GM23338 (cell line): Measurements from ENCODE around the gene RPS19. TPM values are rescaled to one million over a fixed set of nuclear protein-coding genes. Genes with fewer than 3 reads are reported as not detected.

Experiments
- ATAC-seq: fragments of 200-7000 bp; cut with Tn5 transposase; 3 replicates; pipeline ENCODE4 v1.9.1; 2020
- DNase-seq: peaks from one replicate; pipeline ENCODE4 v3.0.0-alpha.2; 2015; ENCODE audit warnings: low spot score
- H2AFZ ChIP-seq: fragments of 200-600 bp; sonication (generic); 2 replicates; pipeline ENCODE4 v1.8.0; 2016; ENCODE audit warnings: antibody characterized with exemption, mild to moderate bottlenecking, moderate library complexity
- H3F3A ChIP-seq: fragments of 200-600 bp; sonication (generic); replicated peaks from 2 replicates; pipeline ENCODE4 v1.8.0; 2017; ENCODE audit warnings: antibody characterized with exemption, mixed run types, low read depth
- H3K27ac ChIP-seq: fragments of 200-600 bp; sonication (generic); 2 replicates; pipeline ENCODE4 v1.6.1; 2016; ENCODE audit warnings: low read depth
- H3K27me3 ChIP-seq: fragments of 200-600 bp; sonication (generic); 2 replicates; pipeline ENCODE4 v1.8.0; 2016; ENCODE audit warnings: mild to moderate bottlenecking, mixed run types, moderate library complexity; ENCODE audit not compliant: insufficient read depth
- H3K36me3 ChIP-seq: fragments of 200-600 bp; sonication (generic); 2 replicates; pipeline ENCODE4 v1.8.0; 2016; ENCODE audit warnings: mild to moderate bottlenecking; ENCODE audit not compliant: insufficient read depth
- H3K4me1 ChIP-seq: fragments of 200-600 bp; sonication (generic); 2 replicates; pipeline ENCODE4 v1.8.0; 2016; ENCODE audit warnings: mild to moderate bottlenecking, moderate library complexity; ENCODE audit not compliant: insufficient read depth
- H3K4me2 ChIP-seq: fragments of 200-600 bp; sonication (generic); 2 replicates; pipeline ENCODE4 v1.7.1; 2017; ENCODE audit warnings: mixed run types
- H3K4me3 ChIP-seq: fragments of 200-600 bp; sonication (generic); 2 replicates; pipeline ENCODE4 v1.6.1; 2016; ENCODE audit warnings: mixed run types
- H3K79me2 ChIP-seq: fragments of 200-600 bp; sonication (generic); replicated peaks from 2 replicates; pipeline ENCODE4 v1.8.0; 2017; ENCODE audit warnings: mild to moderate bottlenecking; ENCODE audit not compliant: insufficient read depth
- H3K9me2 ChIP-seq: fragments of 200-600 bp; sonication (generic); 2 replicates; pipeline ENCODE4 v1.8.0; 2017; ENCODE audit not compliant: insufficient read depth
- H4K20me1 ChIP-seq: fragments of 200-600 bp; sonication (generic); replicated peaks from 2 replicates; pipeline ENCODE4 v1.8.0; 2017; ENCODE audit warnings: mild to moderate bottlenecking; ENCODE audit not compliant: insufficient read depth
- H3K27ac Mint-ChIP-seq: 2 replicates; pipeline ENCODE4 v1.8.0; 2020; ENCODE audit warnings: inconsistent platforms, mild to moderate bottlenecking, moderate library complexity, mixed read lengths
- H3K27me3 Mint-ChIP-seq: 3 replicates; pipeline ENCODE4 v1.8.0; 2022; ENCODE audit warnings: low read depth, mild to moderate bottlenecking, moderate library complexity, mixed read lengths, inconsistent platforms; ENCODE audit not compliant: insufficient read depth, poor library complexity
- H3K36me3 Mint-ChIP-seq: 3 replicates; pipeline ENCODE4 v1.8.0; 2021; ENCODE audit warnings: low read depth, mild to moderate bottlenecking, inconsistent platforms, moderate library complexity, mixed read lengths
- H3K4me1 Mint-ChIP-seq: 3 replicates; pipeline ENCODE4 v1.8.0; 2020; ENCODE audit warnings: mild to moderate bottlenecking, inconsistent platforms, mixed read lengths
- H3K4me3 Mint-ChIP-seq: 3 replicates; pipeline ENCODE4 v1.8.0; 2021; ENCODE audit warnings: moderate library complexity, mild to moderate bottlenecking, inconsistent platforms, mixed read lengths
- H3K9me3 Mint-ChIP-seq: 3 replicates; pipeline ENCODE4 v1.8.0; 2020; ENCODE audit warnings: moderate library complexity, mild to moderate bottlenecking, inconsistent platforms, mixed read lengths
- CREB1 ChIP-seq: fragments of 250-450 bp; sonication (Bioruptor Pico); IDR thresholded peaks from 2 replicates; pipeline ENCODE4 v1.5.0; 2020; ENCODE audit warnings: low read depth, mild to moderate bottlenecking, moderate library complexity
- CTCF ChIP-seq, 2 experiments: fragments of 200-600 bp in 1 of 2; sonication (generic) in 1 of 2; conservative IDR thresholded peaks; 2 replicates each; pipeline versions ENCODE4 v1.5.1 to v1.6.1; 2016 to 2017; ENCODE audit warnings: antibody characterized with exemption in 2 of 2, low read depth in 2 of 2, mild to moderate bottlenecking in 2 of 2, moderate library complexity in 1 of 2
- EZH2 ChIP-seq: fragments of 200-600 bp; sonication (generic); IDR thresholded peaks from one replicate; pipeline ENCODE4 v1.8.0; 2017; ENCODE audit warnings: antibody characterized with exemption, mild to moderate bottlenecking, low read depth; ENCODE audit not compliant: unreplicated experiment
- JUNB ChIP-seq: IDR thresholded peaks from one replicate; pipeline ENCODE4 v1.6.1; 2016; ENCODE audit warnings: antibody characterized with exemption; ENCODE audit not compliant: unreplicated experiment
- NANOG ChIP-seq: IDR thresholded peaks from 2 replicates; pipeline ENCODE4 v1.6.1; 2016; ENCODE audit warnings: antibody characterized with exemption, borderline replicate concordance
- POLR2AphosphoS5 ChIP-seq: IDR thresholded peaks from 2 replicates; pipeline ENCODE4 v1.6.1; 2016; ENCODE audit warnings: antibody characterized with exemption, low read depth
- REST ChIP-seq: IDR thresholded peaks from one replicate; pipeline ENCODE4 v1.6.1; 2018; ENCODE audit warnings: antibody characterized with exemption; ENCODE audit not compliant: unreplicated experiment
- STAT1 ChIP-seq: IDR thresholded peaks from one replicate; pipeline ENCODE4 v1.6.1; 2016; ENCODE audit warnings: antibody characterized with exemption; ENCODE audit not compliant: unreplicated experiment
- ZNF114 ChIP-seq: fragments of 250-450 bp; sonication (Bioruptor Pico); IDR thresholded peaks from 2 replicates; pipeline ENCODE4 v1.5.0; 2020; ENCODE audit warnings: mild to moderate bottlenecking, moderate library complexity
- ZNF331 ChIP-seq: fragments of 250-450 bp; sonication (Bioruptor Pico); IDR thresholded peaks from 2 replicates; pipeline ENCODE4 v1.5.0; 2020; ENCODE audit warnings: low read depth, mild to moderate bottlenecking, moderate library complexity
- polyA plus RNA-seq: library from polyadenylated mRNA; unstranded; fragments of >200 nt; fragmentation: Nextera tagmentation; extraction: Ambion mirVana; gene quantifications from 2 replicates; pipeline ENCODE4 v1.2.1, GENCODE V29; 2016
- total RNA-seq: library from RNA; depleted of rRNA; stranded (reverse); fragments of >200 nt; shearing (Covaris generic); gene quantifications from 2 replicates; pipeline ENCODE4 v1.2.3, GENCODE V29; 2014
- TF ChIP-seq, protein P1 (sequence below): IDR thresholded peaks from 2 replicates; pipeline ENCODE4 v1.6.1; 2016; ENCODE audit warnings: antibody characterized with exemption

The RPS19 gene
- total and polyA plus RNA-seq, 2 experiments from 2014 or later = 1,798 to 4,073 TPM

DNA sequence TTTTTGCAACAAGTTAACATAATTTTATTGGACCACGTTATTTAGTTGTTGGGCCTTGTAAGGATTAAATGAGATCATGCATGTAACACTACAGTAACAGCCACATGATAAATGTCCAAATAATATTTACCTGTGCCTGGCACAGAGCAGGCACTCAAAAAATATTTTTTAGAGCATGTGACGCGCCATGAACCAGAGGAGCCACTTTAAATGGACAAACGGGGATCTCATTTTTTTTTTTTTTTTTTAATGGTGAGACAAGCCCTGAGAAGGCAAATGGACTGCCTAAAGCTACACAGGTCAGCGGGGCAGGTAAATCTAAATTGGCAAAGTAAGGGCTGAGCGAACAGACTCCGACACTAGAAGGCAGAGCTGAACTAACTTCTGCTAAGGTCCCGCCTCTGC, 840 bp upstream of the RPS19 start:
- Histone ChIP-seq H3K4me3 (peak overlapping the region; percentile 44), H3K36me3 (peaks cover 35% of the 10 kb centered on the region), H4K20me1 (peaks cover 30% of the 10 kb centered on the region), H3K4me1 (peaks cover 30% of the 10 kb centered on the region), H3K79me2 (peaks cover 40% of the 10 kb centered on the region), H3K27me3 (no peaks in the 10 kb centered on the region), H3K9me2 (no peaks in the 10 kb centered on the region), H3K4me2 (peak overlapping the region; percentile 68), H3F3A (peaks cover 35% of the 10 kb centered on the region), H2AFZ (peak overlapping the region; percentile 67; the same call in 1 of the 2 replicates), H3K27ac (peak overlapping the region; percentile 80)
- Mint-ChIP-seq H3K4me3 (peak overlapping the region; percentile 85), H3K36me3 (peaks cover 39% of the 10 kb centered on the region), H3K9me3 (peaks cover 3% of the 10 kb centered on the region; the same call in 1 of the 3 replicates), H3K4me1 (peaks cover 33% of the 10 kb centered on the region), H3K27me3 (peaks cover 22% of the 10 kb centered on the region), H3K27ac (peak overlapping the region; percentile 82)
- TF ChIP-seq STAT1 (no peak), ZNF114 (CRISPR knock-in tag) (no peak), POLR2AphosphoS5 (no peak), ZNF331 (CRISPR knock-in tag) (no peak), NANOG (no peak)
- ATAC-seq = peak; percentile 89; the same call in 1 of the 3 replicates
- DNase-seq = no peak

DNA sequence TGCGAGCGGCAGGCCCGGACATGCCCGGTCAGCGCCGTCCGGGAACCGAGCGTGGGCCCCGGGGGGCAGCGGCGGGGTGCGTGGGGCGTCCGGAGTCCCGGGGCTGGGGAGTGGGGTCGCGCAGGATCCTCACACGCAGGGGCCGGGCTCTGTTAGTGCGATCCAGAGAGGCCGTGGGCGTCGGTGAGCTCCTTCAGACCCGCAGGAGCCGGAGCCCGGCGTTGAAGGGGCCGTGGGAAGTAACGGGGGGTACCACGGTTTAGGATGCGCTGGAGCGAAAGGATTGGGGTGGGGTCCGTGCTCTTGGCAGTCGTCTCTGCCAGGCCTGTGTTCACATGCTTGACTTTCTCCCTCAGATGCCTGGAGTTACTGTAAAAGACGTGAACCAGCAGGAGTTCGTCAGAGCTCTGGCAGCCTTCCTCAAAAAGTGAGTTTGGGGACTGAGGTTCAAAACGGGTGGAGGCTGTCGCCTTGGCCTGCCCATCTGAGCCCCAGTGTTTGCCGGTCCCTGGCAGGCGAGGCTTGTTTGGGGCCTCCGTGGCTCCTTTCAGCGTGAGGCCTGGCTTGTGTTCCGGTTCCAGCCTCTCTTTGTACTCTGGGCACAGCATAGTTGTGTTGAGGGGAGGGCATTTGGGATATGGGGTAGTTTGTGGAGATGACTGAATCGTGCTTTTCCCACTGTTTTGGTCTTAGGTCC, 512 bp downstream of the RPS19 start:
- Mint-ChIP-seq H3K4me1 (peaks cover 42% of the 10 kb centered on the region), H3K9me3 (peaks cover 3% of the 10 kb centered on the region; the same call in 1 of the 3 replicates), H3K36me3 (peaks cover 52% of the 10 kb centered on the region), H3K4me3 (peak overlapping the region; percentile 85), H3K27ac (peak overlapping the region; percentile 99), H3K27me3 (peaks cover 28% of the 10 kb centered on the region)
- Histone ChIP-seq H3K4me2 (peak overlapping the region; percentile 99), H2AFZ (no peak overlapping the region), H3K79me2 (peaks cover 53% of the 10 kb centered on the region), H3K27ac (peak overlapping the region; percentile 98), H3K36me3 (peaks cover 48% of the 10 kb centered on the region), H4K20me1 (peaks cover 43% of the 10 kb centered on the region), H3K27me3 (no peaks in the 10 kb centered on the region), H3K9me2 (no peaks in the 10 kb centered on the region), H3F3A (peaks cover 49% of the 10 kb centered on the region), H3K4me1 (peaks cover 38% of the 10 kb centered on the region), H3K4me3 (peak overlapping the region; percentile 69)
- DNase-seq (no peak), ATAC-seq (no peak)
- no peak for TF ChIP-seq ZNF114 (CRISPR knock-in tag)
- no peak for TF ChIP-seq EZH2
- no peak for TF ChIP-seq NANOG
- TF ChIP-seq ZNF331 (CRISPR knock-in tag) = no peak
- no peak for TF ChIP-seq CREB1 (CRISPR knock-in tag)
- no peak for TF ChIP-seq JUNB
- TF ChIP-seq CTCF (conservative IDR thresholded peaks at IDR 0.05; ENCODE audit: low read depth in 2 of 2) = no peak
- TF ChIP-seq, protein P1, sequence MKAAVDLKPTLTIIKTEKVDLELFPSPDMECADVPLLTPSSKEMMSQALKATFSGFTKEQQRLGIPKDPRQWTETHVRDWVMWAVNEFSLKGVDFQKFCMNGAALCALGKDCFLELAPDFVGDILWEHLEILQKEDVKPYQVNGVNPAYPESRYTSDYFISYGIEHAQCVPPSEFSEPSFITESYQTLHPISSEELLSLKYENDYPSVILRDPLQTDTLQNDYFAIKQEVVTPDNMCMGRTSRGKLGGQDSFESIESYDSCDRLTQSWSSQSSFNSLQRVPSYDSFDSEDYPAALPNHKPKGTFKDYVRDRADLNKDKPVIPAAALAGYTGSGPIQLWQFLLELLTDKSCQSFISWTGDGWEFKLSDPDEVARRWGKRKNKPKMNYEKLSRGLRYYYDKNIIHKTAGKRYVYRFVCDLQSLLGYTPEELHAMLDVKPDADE = no peak
- no peak for TF ChIP-seq REST
